CD4-positive, alpha-beta T cell treated with Interleukin-12 subunit alpha and Interleukin-12 subunit beta, for 1 hour (primary cell): ENCODE results near the gene FGF12.

ENCODE experiments used
- DNase-seq: peaks from one replicate; pipeline ENCODE4 v3.0.0-alpha.2; 2020

The FGF12 gene

DNA sequence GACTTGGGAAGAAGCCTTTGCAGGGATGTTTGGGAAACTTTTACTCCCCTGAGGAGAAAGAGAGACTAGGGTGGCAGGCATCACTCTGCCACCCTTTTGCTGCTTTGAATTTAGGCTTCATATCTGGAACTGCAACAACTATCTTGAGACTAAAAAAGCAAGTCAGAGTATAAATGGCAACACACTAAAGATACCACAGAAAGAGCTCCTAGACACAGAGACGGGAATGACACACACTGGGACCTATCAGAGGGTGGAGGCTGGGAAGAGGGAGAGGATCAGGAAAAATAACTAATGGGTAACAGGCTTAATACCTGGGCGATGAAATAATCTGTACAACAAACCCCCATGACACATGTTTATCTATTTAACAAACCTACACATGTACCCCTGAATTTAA is 237.8 kb downstream of the FGF12 start:
- DNase-seq, result no peak

GRCh38 chr3:192487033-192487432 is 240.3 kb downstream of the FGF12 start:
- DNase-seq, result no peak

GRCh38 chr3:192482809-192483208 is 244.5 kb downstream of the FGF12 start:
- no peak for DNase-seq

- no peak for DNase-seq
Observed at GRCh38 chr3:192482391-192482790, 244.9 kb downstream of the FGF12 start.

GRCh38 chr3:192481638-192482037 is 245.7 kb downstream of the FGF12 start:
- no peak for DNase-seq

GRCh38 chr3:192467230-192468140 is 259.9 kb downstream of the FGF12 start:
- DNase-seq, result peak; percentile 44

- DNase-seq, result no peak
Observed at GRCh38 chr3:192449036-192449435, 278.3 kb downstream of the FGF12 start.

- no peak for DNase-seq
Observed at GRCh38 chr3:192445770-192446644, 281.3 kb downstream of the FGF12 start.

GRCh38 chr3:192444791-192445106 is 282.6 kb downstream of the FGF12 start:
- no peak for DNase-seq

- DNase-seq, result peak; percentile 31
Observed at GRCh38 chr3:192444096-192444790, 283.1 kb downstream of the FGF12 start.

GRCh38 chr3:192435241-192435640 is 292.1 kb downstream of the FGF12 start:
- no peak for DNase-seq

GRCh38 chr3:192434186-192434585 is 293.2 kb downstream of the FGF12 start:
- DNase-seq, result no peak

DNA sequence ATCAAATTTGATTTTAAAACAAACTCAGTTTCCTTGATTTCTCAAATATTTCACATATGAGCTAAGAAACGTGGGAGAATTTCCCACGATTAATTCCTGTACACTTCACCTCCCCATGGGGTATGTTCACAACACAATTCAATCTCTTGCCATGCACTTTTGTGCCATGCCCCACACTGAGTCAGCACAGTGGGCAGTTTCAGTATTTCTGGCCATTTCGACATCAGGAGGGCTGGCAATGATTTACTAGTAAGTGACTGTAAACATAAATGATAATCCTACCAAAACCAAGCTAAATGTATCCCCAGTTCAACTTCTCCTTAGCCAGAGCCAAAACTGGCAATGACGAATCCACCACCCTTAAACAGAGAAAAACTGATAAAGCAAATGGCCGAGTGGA is 293.6 kb downstream of the FGF12 start:
- DNase-seq, result no peak

DNA sequence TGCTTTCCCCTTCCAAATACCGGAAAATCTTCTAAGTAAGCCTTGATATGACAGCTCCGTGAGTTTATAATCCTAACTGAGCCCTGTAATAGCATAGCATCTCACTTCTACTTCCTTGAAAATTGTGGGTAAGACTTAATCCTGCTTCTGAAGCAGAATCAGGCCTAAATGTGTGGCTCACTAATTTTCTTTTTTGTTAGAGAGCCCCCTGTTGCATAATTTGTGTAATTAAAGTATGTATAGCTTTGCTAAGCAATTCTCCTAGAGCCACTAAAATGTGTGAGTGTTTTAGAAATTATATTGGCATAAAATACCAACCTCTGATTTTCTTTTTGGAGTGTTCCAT is 304.4 kb downstream of the FGF12 start:
- no peak for DNase-seq

DNA sequence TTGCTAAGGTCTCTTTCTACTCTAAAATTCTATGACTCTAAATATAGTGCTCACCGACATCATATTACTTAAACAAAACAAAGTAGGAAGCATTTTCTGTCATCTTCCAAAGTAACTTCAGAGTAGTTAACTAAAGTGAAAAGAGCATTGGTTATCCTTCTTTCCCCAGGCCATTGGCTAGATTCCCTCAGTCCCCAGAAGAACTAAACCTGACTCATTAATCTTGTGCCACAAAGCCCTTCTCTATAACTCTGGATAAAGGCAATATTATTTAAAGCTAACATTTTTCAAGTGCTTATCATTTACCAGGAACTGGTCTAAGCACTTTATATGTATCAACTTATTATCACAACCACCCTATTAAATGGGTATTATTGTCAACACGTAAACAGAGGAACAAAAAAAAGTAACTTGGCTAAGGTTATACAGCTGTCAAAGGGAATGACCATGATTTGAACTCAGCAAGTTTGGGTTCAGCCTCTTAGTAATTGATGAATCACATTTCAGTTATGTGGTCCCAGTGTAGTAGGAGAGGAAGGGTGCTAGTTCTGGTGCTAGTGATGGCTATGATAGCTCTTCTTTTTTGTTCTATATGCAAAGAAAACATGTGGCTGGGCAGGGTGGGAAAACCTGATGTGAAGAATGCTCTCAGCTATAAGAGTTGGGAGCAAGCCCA is 304.9 kb downstream of the FGF12 start:
- no peak for DNase-seq

DNA sequence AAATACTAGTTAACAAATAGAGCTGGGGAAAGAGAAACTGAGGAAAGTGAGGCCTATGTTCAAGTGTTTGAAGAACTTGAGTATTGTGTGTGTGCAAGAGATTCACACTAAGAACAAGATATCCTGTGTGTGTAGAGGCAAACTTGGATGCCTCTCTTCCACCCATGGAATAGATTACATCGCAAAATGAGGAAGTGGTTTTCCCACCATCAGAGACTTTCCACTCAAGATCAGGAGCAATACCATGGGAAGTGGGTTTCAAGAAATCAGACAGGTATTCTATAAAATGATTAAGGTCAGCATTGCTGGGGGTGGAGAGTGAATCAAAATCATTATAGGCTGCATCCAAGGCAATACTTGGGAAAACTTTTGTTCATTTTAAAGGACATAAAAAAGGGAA is 308.0 kb downstream of the FGF12 start:
- no peak for DNase-seq

DNA sequence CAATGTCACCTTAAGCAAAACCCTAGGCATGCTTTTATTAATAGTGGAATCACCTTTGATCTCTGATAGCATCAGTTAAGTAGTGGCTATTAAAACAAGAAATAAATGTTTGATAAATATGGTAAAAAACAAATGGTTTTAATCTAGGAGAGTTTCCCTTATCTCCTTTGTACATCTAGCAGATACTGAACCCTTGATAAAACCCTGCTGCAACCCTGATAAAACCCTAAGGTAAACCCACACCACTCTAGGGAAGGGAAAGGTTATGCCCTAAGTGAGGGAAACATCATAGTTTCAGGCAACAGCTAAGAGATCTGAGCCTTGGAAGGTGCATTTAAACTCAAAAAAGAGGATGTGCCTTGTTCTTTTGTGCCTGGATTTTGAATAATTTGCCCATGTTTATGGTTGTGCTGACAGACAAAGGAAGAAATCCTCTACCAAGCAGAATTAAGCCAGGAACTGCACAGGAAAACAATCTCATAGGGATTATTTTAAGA is 309.7 kb downstream of the FGF12 start:
- DNase-seq, result no peak

DNA sequence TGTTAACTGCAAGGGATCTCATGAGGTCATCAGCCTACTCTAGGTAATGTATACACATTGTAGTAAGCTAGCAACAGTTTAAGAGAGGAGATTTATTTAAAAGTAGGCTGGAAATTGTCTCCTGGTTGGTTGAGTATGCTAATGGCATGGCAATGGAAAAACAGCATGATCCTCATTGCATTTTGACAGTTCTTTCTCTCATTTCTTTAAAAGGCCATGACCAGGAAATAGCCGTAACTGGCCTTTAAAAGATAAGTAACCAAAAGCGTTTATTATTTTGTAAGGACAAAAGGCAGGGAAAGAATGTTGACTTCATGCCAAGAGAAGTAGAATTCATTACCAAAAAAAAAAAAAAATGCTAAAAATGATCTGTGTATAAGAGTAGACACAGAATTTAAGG is 310.3 kb downstream of the FGF12 start:
- DNase-seq, result no peak

- no peak for DNase-seq
Observed at GRCh38 chr3:192413461-192413860, 313.9 kb downstream of the FGF12 start.

- no peak for DNase-seq
Observed at GRCh38 chr3:192410684-192410960, 316.7 kb downstream of the FGF12 start.

- no peak for DNase-seq
Observed at GRCh38 chr3:192409838-192410683, 317.3 kb downstream of the FGF12 start.

- DNase-seq, result no peak
Observed at GRCh38 chr3:192409201-192409837, 318.0 kb downstream of the FGF12 start.
